Cerebellar cortex (tissue), 1 donor: ENCODE measurements around the gene PLA1A.
"Not testable (repeated sequence)": the region's sequence is repeated elsewhere in the genome, so short reads cannot be mapped to it uniquely, and the experiment has no call there.

Experiments
- DNase-seq: peaks from one replicate; pipeline ENCODE4 v3.0.0-alpha.2; 2015; ENCODE audit warnings: low spot score

Gene PLA1A

GRCh38 chr3:119597548-119598288 is at the start of gene PLA1A:
TSS of gene PLA1A (plus strand) at chr3:119597885. CDS start at chr3:119597914, 29 bp downstream.
- no peak for DNase-seq

- DNase-seq = no peak
These were observed 49.3 kb upstream of the PLA1A start for GRCh38 chr3:119548341-119548740.

GRCh38 chr3:119550192-119550910 is 47.3 kb upstream of the PLA1A start:
- no peak for DNase-seq

GRCh38 chr3:119551598-119551997 is 46.1 kb upstream of the PLA1A start:
- no peak for DNase-seq

- not testable (repeated sequence) for DNase-seq
These were observed 44.8 kb upstream of the PLA1A start for GRCh38 chr3:119552928-119553327.

GRCh38 chr3:119553823-119554415 is 43.8 kb upstream of the PLA1A start:
- no peak for DNase-seq

GRCh38 chr3:119555309-119555735 is 42.4 kb upstream of the PLA1A start:
- no peak for DNase-seq

- DNase-seq = no peak
These were observed 41.8 kb upstream of the PLA1A start for GRCh38 chr3:119555929-119556328.

- no peak for DNase-seq
These were observed 40.4 kb upstream of the PLA1A start for GRCh38 chr3:119557192-119557876.

GRCh38 chr3:119557877-119558269 is 39.8 kb upstream of the PLA1A start:
- DNase-seq = no peak

- DNase-seq = no peak
These were observed 38.9 kb upstream of the PLA1A start for GRCh38 chr3:119558626-119559317.

- DNase-seq = peak; percentile 42
These were observed 38.2 kb upstream of the PLA1A start, which contains the start of gene CD80 for GRCh38 chr3:119559441-119559963. TSS of gene CD80 (minus strand) at chr3:119559614. CDS start at chr3:119557728, 1,886 bp downstream.

GRCh38 chr3:119560160-119560559 is 37.5 kb upstream of the PLA1A start:
- no peak for DNase-seq

GRCh38 chr3:119562307-119562961 is 35.3 kb upstream of the PLA1A start:
- no peak for DNase-seq

- DNase-seq = not testable (repeated sequence)
These were observed 34.4 kb upstream of the PLA1A start for GRCh38 chr3:119563334-119563733.

GRCh38 chr3:119569156-119569555 is 28.5 kb upstream of the PLA1A start:
- no peak for DNase-seq

GRCh38 chr3:119570229-119570628 is 27.5 kb upstream of the PLA1A start:
- no peak for DNase-seq

- no peak for DNase-seq
These were observed 26.5 kb upstream of the PLA1A start for GRCh38 chr3:119571230-119571629.

GRCh38 chr3:119571688-119572087 is 26.0 kb upstream of the PLA1A start:
- DNase-seq = no peak

- no peak for DNase-seq
These were observed 22.2 kb upstream of the PLA1A start for GRCh38 chr3:119575507-119575906.
